GM13976 (cell line): Measurements from ENCODE around the gene GALNT12.

ENCODE experiments used
- DNase-seq: peaks from one replicate; pipeline ENCODE4 v3.0.0; 2012; ENCODE audit warnings: low spot score
- in situ Hi-C: fragments of 300-500 bp; cut with MboI; formaldehyde crosslinking; loops from one replicate; pipeline ENCODE4 v1.12.0; 2022; ENCODE audit warnings: low sequenced_read_pairs, mixed read lengths, inconsistent platforms; ENCODE audit not compliant: unreplicated experiment
- TF ChIP-seq, protein P1 (sequence below): IDR thresholded peaks from 2 replicates; pipeline ENCODE4 v1.5.1; 2012; ENCODE audit warnings: borderline replicate concordance, mild to moderate bottlenecking; ENCODE audit not compliant: insufficient read depth; ENCODE audit errors: extremely low read depth, missing control alignments, control extremely low read depth

The GALNT12 gene

DNA sequence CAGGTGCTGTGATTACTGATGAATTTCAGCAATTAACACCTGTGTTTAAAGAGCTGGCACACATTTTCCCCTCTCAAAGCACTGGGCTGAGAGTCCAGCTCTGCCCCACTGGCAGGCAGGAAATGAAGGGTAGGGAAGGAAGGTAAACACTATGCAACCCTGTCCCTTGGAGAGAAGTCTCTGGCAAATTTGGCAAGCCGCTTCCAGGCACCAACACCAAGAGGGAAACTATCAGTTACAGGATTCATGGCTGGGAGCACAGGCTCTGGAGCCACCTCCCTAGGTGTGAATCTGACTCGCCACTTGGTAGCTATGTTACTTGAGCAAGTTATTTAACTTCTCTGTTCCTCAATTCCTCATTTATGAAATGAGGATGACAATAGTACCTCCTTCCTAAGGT is 14.4 kb upstream of the GALNT12 start:
- DNase-seq: no peak
- in situ Hi-C loops: no loop called here
- TF ChIP-seq, protein P1, sequence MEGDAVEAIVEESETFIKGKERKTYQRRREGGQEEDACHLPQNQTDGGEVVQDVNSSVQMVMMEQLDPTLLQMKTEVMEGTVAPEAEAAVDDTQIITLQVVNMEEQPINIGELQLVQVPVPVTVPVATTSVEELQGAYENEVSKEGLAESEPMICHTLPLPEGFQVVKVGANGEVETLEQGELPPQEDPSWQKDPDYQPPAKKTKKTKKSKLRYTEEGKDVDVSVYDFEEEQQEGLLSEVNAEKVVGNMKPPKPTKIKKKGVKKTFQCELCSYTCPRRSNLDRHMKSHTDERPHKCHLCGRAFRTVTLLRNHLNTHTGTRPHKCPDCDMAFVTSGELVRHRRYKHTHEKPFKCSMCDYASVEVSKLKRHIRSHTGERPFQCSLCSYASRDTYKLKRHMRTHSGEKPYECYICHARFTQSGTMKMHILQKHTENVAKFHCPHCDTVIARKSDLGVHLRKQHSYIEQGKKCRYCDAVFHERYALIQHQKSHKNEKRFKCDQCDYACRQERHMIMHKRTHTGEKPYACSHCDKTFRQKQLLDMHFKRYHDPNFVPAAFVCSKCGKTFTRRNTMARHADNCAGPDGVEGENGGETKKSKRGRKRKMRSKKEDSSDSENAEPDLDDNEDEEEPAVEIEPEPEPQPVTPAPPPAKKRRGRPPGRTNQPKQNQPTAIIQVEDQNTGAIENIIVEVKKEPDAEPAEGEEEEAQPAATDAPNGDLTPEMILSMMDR: no peak

DNA sequence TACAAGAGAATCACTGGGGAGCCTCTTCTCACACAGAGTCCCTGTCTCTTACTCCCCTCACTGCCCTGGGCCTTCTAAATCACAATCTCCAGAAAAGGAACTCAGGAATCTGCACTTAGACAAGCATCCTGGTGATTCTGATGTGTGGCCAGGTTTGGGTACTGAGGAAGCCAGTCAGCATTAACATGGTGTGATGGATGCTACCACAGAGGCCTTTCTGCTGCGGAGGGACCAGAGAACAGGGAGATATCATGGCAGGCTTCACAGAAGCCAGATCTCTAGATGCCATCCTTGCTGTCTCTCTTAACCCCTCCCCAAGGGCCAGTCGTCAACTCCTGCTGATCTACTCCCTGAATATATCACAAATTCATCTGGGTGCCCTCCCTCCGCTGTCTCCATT is 12.7 kb upstream of the GALNT12 start:
- in situ Hi-C loops: no loop called here
- DNase-seq: no peak
- TF ChIP-seq, protein P1: no peak

DNA sequence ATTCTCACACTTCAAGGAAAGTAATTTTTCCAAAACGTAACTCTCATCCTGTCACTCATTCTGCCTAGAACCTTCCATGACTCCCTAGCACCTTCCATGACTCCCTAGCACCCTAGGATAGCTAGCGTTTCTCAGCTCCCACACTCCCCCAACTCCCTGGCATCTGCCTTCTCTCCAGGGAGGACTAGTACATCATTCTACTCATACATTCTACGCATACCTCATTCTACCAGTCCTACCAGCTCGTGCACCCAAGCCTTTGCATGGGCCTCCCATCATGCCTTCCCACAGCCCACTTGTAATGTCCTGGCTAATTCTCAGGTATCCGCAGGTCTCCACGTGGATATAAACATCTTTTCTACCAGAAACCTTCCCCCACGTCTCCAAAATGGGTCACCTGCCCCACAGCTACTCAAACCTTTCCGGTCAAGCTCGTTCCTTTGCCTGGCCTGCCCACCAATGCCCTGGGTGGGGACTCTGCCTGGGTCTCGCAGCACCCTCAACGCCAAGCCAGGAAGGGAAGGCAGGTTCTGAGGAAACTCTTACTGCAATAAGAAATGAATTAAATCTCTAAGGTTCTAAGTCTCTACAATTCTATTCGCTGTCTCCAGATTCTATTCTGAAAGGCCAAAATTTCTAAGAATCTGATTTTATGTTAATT is 12.0 kb upstream of the GALNT12 start:
- DNase-seq: no peak
- in situ Hi-C loops: no loop called here
- TF ChIP-seq, protein P1: no peak

DNA sequence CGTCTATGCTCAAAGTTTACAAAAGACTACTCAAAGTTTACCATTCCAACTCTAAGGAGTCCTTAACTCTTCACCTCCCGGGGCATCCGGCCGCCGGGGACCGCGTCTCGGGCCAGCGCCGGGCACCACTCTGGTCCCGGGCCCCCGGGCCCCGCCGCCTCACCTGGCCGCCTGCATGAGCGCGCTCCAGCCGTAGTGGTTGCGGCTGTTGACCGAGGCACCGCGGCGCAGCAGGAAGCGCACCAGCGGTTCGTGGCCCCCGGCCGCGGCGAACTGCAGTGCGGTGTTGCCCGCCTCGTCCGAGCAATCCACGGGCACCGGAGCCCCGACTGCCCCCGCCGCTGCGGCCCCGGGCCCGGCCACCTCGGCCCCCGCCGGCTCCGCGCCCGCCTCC is 11.5 kb upstream of the GALNT12 start:
- TF ChIP-seq, protein P1: no peak
- in situ Hi-C loops: no loop called here
- peak; percentile 62 for DNase-seq

DNA sequence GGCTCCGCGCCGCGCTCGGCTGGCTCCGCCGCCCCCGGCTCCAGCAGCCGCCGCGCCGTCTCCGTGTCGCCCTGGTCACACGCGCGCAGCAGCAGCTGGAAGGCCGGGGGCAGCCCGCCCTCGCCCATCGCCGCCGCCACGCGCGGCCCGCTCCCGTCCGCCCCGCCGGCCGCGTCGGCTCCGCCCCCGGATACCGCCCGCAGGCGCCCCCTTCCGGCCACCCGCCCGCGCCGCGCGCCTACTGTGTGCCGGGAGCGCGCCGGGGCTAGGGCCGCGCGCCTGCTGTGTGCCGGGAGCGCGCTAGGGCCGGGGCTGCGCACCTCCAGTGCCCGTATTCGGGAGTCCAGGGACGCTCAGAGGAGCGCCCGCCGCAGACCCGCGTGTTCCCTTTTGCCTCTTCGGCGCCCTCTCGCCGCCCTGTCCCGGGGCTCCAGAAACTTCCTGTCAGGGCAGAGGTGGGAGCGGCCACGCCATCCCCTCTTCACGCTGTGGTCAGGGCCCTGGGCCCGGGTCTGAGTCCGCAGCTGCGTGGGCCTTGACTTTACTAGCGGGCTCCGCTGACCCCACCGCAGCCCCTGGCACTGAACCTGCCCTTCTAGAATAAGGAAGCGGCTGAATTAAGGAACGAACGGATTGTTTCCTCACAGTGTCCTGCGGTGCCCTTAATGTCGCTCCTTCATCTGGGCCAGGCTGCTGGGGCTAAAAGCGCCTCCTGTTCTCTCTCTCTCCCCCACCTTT is 10.9 kb upstream of the GALNT12 start, which contains the start of gene ANKS6:
TSS of gene ANKS6 (minus strand) at position 192 of the 738 bp plus-strand sequence. CDS start at position 128, 64 bp downstream.
- peak; percentile 94 for DNase-seq
- in situ Hi-C loops: no loop called here
- TF ChIP-seq, protein P1: peak; percentile 76

DNA sequence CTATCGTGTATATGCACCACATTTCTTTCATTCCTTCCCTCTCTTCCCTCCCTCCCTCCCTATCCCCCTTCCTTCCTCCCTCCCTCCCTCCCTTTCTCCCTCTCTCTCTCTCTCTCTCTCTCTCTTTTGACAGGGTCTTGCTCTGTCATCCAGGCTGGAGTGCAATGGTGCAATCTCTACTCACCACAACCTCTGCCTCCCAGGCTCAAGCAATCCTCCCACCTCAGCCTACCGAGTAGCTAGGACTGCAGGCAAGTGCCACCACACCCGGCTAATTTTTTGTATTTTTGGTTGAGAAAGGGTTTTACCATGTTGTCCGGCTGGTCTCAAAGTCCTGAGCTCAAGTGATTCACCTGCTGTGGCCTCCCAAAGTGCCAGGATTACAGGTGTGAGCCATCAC is 10.0 kb upstream of the GALNT12 start:
- no peak for DNase-seq
- TF ChIP-seq, protein P1: no peak
- in situ Hi-C loops: no loop called here
